ENCODE data around the gene DAPK1. TPM values are rescaled to one million over a fixed set of nuclear protein-coding genes. Genes with fewer than 3 reads are reported as not detected.

Gene DAPK1
- total RNA-seq, 1 donor from 2014 or later, result 29.5 TPM

GRCh38 chr9:87579781-87580541 lies 82.3 kb downstream of the DAPK1 start:
- Mint-ChIP-seq H3K27ac (no peak overlapping the region), H3K9me3 (no peaks in the 10 kb centered on the region), H3K36me3 (peaks cover 8% of the 10 kb centered on the region), H3K27me3 (ENCODE audit: insufficient read depth, low read depth) (no peaks in the 10 kb centered on the region), H3K4me1 (peaks cover 22% of the 10 kb centered on the region), H3K4me3 (no peak overlapping the region)
- no peak overlapping the region for H3K9ac ChIP-seq
- DNase-seq (ENCODE audit: low spot score), result no peak
- no peaks in the 10 kb centered on the region for H4K20me1 ChIP-seq (ENCODE audit: low read depth)
- H3K27ac ChIP-seq, result no peak overlapping the region
- TF ChIP-seq EZH2 (IDR thresholded peaks at IDR 0.05), result no peak
- TF ChIP-seq EZH2phosphoT487 (IDR thresholded peaks at IDR 0.05), result no peak
- TF ChIP-seq CTCF (IDR thresholded peaks at IDR 0.05), result no peak
- H3K4me2 ChIP-seq, result no peak overlapping the region
- H3K27me3 ChIP-seq, result no peaks in the 10 kb centered on the region
- H2AFZ ChIP-seq (replicated peaks), result no peak overlapping the region
- no peaks in the 10 kb centered on the region for H3K9me3 ChIP-seq (ENCODE audit: low read depth)
- peaks cover 34% of the 10 kb centered on the region for H3K79me2 ChIP-seq (ENCODE audit: low read depth)
- H3K36me3 ChIP-seq, result no peaks in the 10 kb centered on the region
- no peak overlapping the region for H3K4me3 ChIP-seq
- no peaks in the 10 kb centered on the region for H3F3A ChIP-seq (ENCODE audit: low read depth)
- H3K4me1 ChIP-seq, result no peaks in the 10 kb centered on the region

GRCh38 chr9:87580941-87581438 lies 83.3 kb downstream of the DAPK1 start:
- Histone ChIP-seq H3K36me3 (no peaks in the 10 kb centered on the region), H3K4me3 (no peak overlapping the region), H3K27me3 (no peaks in the 10 kb centered on the region), H3F3A (ENCODE audit: low read depth) (no peaks in the 10 kb centered on the region), H3K9me3 (ENCODE audit: low read depth) (no peaks in the 10 kb centered on the region), H4K20me1 (ENCODE audit: low read depth) (no peaks in the 10 kb centered on the region), H3K4me1 (no peaks in the 10 kb centered on the region), H3K79me2 (ENCODE audit: low read depth) (peaks cover 34% of the 10 kb centered on the region), H3K4me2 (no peak overlapping the region), H2AFZ (replicated peaks) (no peak overlapping the region), H3K9ac (no peak overlapping the region), H3K27ac (no peak overlapping the region)
- Mint-ChIP-seq H3K4me3 (peak overlapping the region; percentile 18), H3K27me3 (ENCODE audit: insufficient read depth, low read depth) (no peaks in the 10 kb centered on the region), H3K9me3 (no peaks in the 10 kb centered on the region), H3K36me3 (peaks cover 11% of the 10 kb centered on the region), H3K4me1 (peaks cover 22% of the 10 kb centered on the region), H3K27ac (peak overlapping the region; percentile 80)
- no peak for DNase-seq (ENCODE audit: low spot score)
- TF ChIP-seq EZH2phosphoT487 (IDR thresholded peaks at IDR 0.05), result no peak
- no peak for TF ChIP-seq CTCF (IDR thresholded peaks at IDR 0.05)
- TF ChIP-seq EZH2 (IDR thresholded peaks at IDR 0.05), result no peak

DNA sequence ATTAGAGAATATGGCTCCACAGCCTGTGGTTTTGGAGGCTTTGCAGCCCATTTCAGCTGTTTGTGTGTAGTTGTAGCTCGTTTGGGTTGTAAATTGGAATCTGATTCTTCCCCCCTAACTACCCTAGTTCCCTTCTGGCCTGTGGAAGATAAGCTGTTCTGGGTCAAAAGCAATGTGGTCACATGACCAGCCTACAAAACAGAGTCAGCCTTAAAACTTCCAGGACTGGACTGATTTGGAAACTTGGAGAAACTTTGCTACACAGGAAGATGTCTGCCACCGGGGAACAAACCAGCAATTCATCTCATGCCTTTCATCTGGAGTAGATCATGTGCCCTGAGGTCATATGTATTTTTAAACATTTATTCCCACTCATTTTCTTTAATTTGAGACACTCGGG lies 83.8 kb downstream of the DAPK1 start:
- Histone ChIP-seq H3K4me2 (no peak overlapping the region), H4K20me1 (ENCODE audit: low read depth) (no peaks in the 10 kb centered on the region), H3K4me3 (no peak overlapping the region), H2AFZ (replicated peaks) (no peak overlapping the region), H3K9ac (no peak overlapping the region), H3F3A (ENCODE audit: low read depth) (no peaks in the 10 kb centered on the region), H3K27ac (no peak overlapping the region), H3K9me3 (ENCODE audit: low read depth) (no peaks in the 10 kb centered on the region), H3K36me3 (no peaks in the 10 kb centered on the region), H3K79me2 (ENCODE audit: low read depth) (peaks cover 33% of the 10 kb centered on the region), H3K4me1 (no peaks in the 10 kb centered on the region), H3K27me3 (no peaks in the 10 kb centered on the region)
- Mint-ChIP-seq H3K27ac (no peak overlapping the region), H3K4me1 (peaks cover 22% of the 10 kb centered on the region), H3K4me3 (no peak overlapping the region), H3K36me3 (peaks cover 11% of the 10 kb centered on the region), H3K27me3 (ENCODE audit: insufficient read depth, low read depth) (no peaks in the 10 kb centered on the region), H3K9me3 (no peaks in the 10 kb centered on the region)
- no peak for DNase-seq (ENCODE audit: low spot score)
- TF ChIP-seq CTCF (IDR thresholded peaks at IDR 0.05) (no peak), EZH2phosphoT487 (IDR thresholded peaks at IDR 0.05) (no peak), EZH2 (IDR thresholded peaks at IDR 0.05) (no peak)

Measured in neural progenitor cell (in vitro differentiated cells).